IPS-20b (cell line): ENCODE measurements around the gene AMFR.

Source experiments
- H3K27ac ChIP-seq: one replicate; pipeline ENCODE4 v1.5.1; 2013; ENCODE audit warnings: low read length
- H3K27me3 ChIP-seq: 2 replicates; pipeline ENCODE4 v1.6.1; 2013; ENCODE audit warnings: mild to moderate bottlenecking, low read length, inconsistent platforms; ENCODE audit not compliant: insufficient read depth
- H3K36me3 ChIP-seq: 2 replicates; pipeline ENCODE4 v1.6.1; 2013; ENCODE audit warnings: low read depth, mild to moderate bottlenecking, inconsistent platforms, low read length, moderate library complexity; ENCODE audit not compliant: insufficient read depth
- H3K4me1 ChIP-seq: 2 replicates; pipeline ENCODE4 v1.6.1; 2013; ENCODE audit warnings: mild to moderate bottlenecking, control low read depth, inconsistent platforms, low read length, moderate library complexity; ENCODE audit not compliant: insufficient read depth
- H3K4me3 ChIP-seq: 2 replicates; pipeline ENCODE4 v1.5.1; 2013; ENCODE audit warnings: mild to moderate bottlenecking, low read length, inconsistent platforms
- H3K9ac ChIP-seq: 2 replicates; pipeline ENCODE4 v1.6.1; 2013; ENCODE audit warnings: low read depth, mild to moderate bottlenecking, inconsistent platforms, low read length, moderate library complexity
- H3K9me3 ChIP-seq: 2 replicates; pipeline ENCODE4 v1.6.1; 2013; ENCODE audit warnings: mild to moderate bottlenecking, low read depth, low read length, inconsistent platforms; ENCODE audit not compliant: insufficient read depth

The AMFR gene

GRCh38 chr16:56350491-56351405, 74.6 kb downstream of the AMFR start:
- H3K27me3 ChIP-seq, result no peaks in the 10 kb centered on the region
- H3K27ac ChIP-seq, result no peak overlapping the region
- H3K9ac ChIP-seq, result no peak overlapping the region
- H3K4me1 ChIP-seq, result no peaks in the 10 kb centered on the region; the same call in 1 of the 2 replicates
- H3K4me3 ChIP-seq, result no peak overlapping the region
- no peaks in the 10 kb centered on the region for H3K9me3 ChIP-seq
- no peaks in the 10 kb centered on the region for H3K36me3 ChIP-seq

GRCh38 chr16:56349711-56350161, 75.6 kb downstream of the AMFR start:
- Histone ChIP-seq H3K4me3 (no peak overlapping the region), H3K27me3 (no peaks in the 10 kb centered on the region), H3K36me3 (no peaks in the 10 kb centered on the region), H3K27ac (no peak overlapping the region), H3K9me3 (no peaks in the 10 kb centered on the region), H3K4me1 (no peaks in the 10 kb centered on the region), H3K9ac (no peak overlapping the region)

GRCh38 chr16:56349086-56349415, 76.3 kb downstream of the AMFR start:
- Histone ChIP-seq H3K4me1 (no peaks in the 10 kb centered on the region), H3K9me3 (no peaks in the 10 kb centered on the region), H3K27me3 (no peaks in the 10 kb centered on the region), H3K4me3 (no peak overlapping the region), H3K36me3 (no peaks in the 10 kb centered on the region), H3K9ac (no peak overlapping the region), H3K27ac (no peak overlapping the region)

- no peaks in the 10 kb centered on the region for H3K4me1 ChIP-seq
- H3K4me3 ChIP-seq, result no peak overlapping the region
- no peaks in the 10 kb centered on the region for H3K9me3 ChIP-seq
- no peaks in the 10 kb centered on the region for H3K36me3 ChIP-seq
- H3K27me3 ChIP-seq, result no peaks in the 10 kb centered on the region
- H3K9ac ChIP-seq, result no peak overlapping the region
- H3K27ac ChIP-seq, result no peak overlapping the region
Observed at GRCh38 chr16:56348168-56349085, 76.9 kb downstream of the AMFR start.

GRCh38 chr16:56347670-56348069, 77.7 kb downstream of the AMFR start:
- Histone ChIP-seq H3K27me3 (no peaks in the 10 kb centered on the region), H3K9ac (no peak overlapping the region), H3K4me3 (no peak overlapping the region), H3K4me1 (no peaks in the 10 kb centered on the region), H3K27ac (no peak overlapping the region), H3K9me3 (no peaks in the 10 kb centered on the region), H3K36me3 (no peaks in the 10 kb centered on the region)

- no peaks in the 10 kb centered on the region for H3K4me1 ChIP-seq
- H3K27ac ChIP-seq, result no peak overlapping the region
- H3K4me3 ChIP-seq, result no peak overlapping the region
- no peaks in the 10 kb centered on the region for H3K36me3 ChIP-seq
- H3K9ac ChIP-seq, result no peak overlapping the region
- no peaks in the 10 kb centered on the region for H3K9me3 ChIP-seq
- no peaks in the 10 kb centered on the region for H3K27me3 ChIP-seq
Observed at GRCh38 chr16:56347166-56347565, 78.2 kb downstream of the AMFR start.

GRCh38 chr16:56346131-56346890, 79.0 kb downstream of the AMFR start:
- no peaks in the 10 kb centered on the region for H3K36me3 ChIP-seq
- no peak overlapping the region for H3K4me3 ChIP-seq
- no peaks in the 10 kb centered on the region for H3K9me3 ChIP-seq
- H3K27me3 ChIP-seq, result no peaks in the 10 kb centered on the region
- no peaks in the 10 kb centered on the region for H3K4me1 ChIP-seq
- no peak overlapping the region for H3K9ac ChIP-seq
- H3K27ac ChIP-seq, result no peak overlapping the region

GRCh38 chr16:56345406-56346050, 79.8 kb downstream of the AMFR start:
- H3K9me3 ChIP-seq, result no peaks in the 10 kb centered on the region
- no peaks in the 10 kb centered on the region for H3K4me1 ChIP-seq
- no peak overlapping the region for H3K4me3 ChIP-seq
- no peak overlapping the region for H3K27ac ChIP-seq
- H3K36me3 ChIP-seq, result no peaks in the 10 kb centered on the region
- H3K9ac ChIP-seq, result no peak overlapping the region
- H3K27me3 ChIP-seq, result no peaks in the 10 kb centered on the region

- no peaks in the 10 kb centered on the region for H3K27me3 ChIP-seq
- no peaks in the 10 kb centered on the region for H3K9me3 ChIP-seq
- H3K36me3 ChIP-seq, result no peaks in the 10 kb centered on the region
- H3K27ac ChIP-seq, result no peak overlapping the region
- no peak overlapping the region for H3K9ac ChIP-seq
- no peak overlapping the region for H3K4me3 ChIP-seq
- H3K4me1 ChIP-seq, result no peaks in the 10 kb centered on the region
Observed at GRCh38 chr16:56344518-56345405, 80.6 kb downstream of the AMFR start.

- Histone ChIP-seq H3K27me3 (no peaks in the 10 kb centered on the region), H3K9ac (no peak overlapping the region; the same call in 1 of the 2 replicates)
Observed at GRCh38 chr16:56343661-56344517, 81.5 kb downstream of the AMFR start.

More at GRCh38 chr16:56343661-56344517, 81.5 kb downstream of the AMFR start:
- H3K4me3 ChIP-seq, result no peak overlapping the region
- no peaks in the 10 kb centered on the region for H3K9me3 ChIP-seq
- no peak overlapping the region for H3K27ac ChIP-seq
- H3K4me1 ChIP-seq, result no peaks in the 10 kb centered on the region
- H3K36me3 ChIP-seq, result no peaks in the 10 kb centered on the region
